Activated B cell treated with CpG ODN at 0.5 μM for 24 hours (primary cell): ENCODE measurements around the gene CIAO2B. TPM values are rescaled to one million over a fixed set of nuclear protein-coding genes. Genes with fewer than 3 reads are reported as not detected.

Source experiments
- ATAC-seq: fragments of 200-7000 bp; cut with Tn5 transposase; one replicate; pipeline ENCODE4 v1.10.0; 2021; ENCODE audit warnings: low read depth, mild to moderate bottlenecking, moderate library complexity
- CTCF ChIA-PET: fragments of 350-600 bp; sonication (Branson Sonifier 250); formaldehyde crosslinking; loops from one replicate; lab custom pipeline; 2021; ENCODE audit warnings: antibody characterized with exemption; lab: Charles Lee
- POLR2A ChIA-PET: fragments of 350-600 bp; sonication (Branson Sonifier 250); formaldehyde crosslinking; loops from one replicate; lab custom pipeline; 2021; ENCODE audit warnings: antibody characterized with exemption; lab: Charles Lee
- DNase-seq: peaks from one replicate; pipeline ENCODE4 v3.0.0; 2022
- H3K27ac Mint-ChIP-seq: one replicate; pipeline ENCODE4 v1.8.0; 2020; ENCODE audit warnings: mixed read lengths
- H3K27me3 Mint-ChIP-seq: one replicate; pipeline ENCODE4 v1.8.0; 2021; ENCODE audit warnings: mixed read lengths
- H3K36me3 Mint-ChIP-seq: one replicate; pipeline ENCODE4 v1.8.0; 2021; ENCODE audit warnings: low read depth, mixed read lengths
- H3K4me1 Mint-ChIP-seq: one replicate; pipeline ENCODE4 v1.8.0; 2021; ENCODE audit warnings: mixed read lengths
- H3K4me3 Mint-ChIP-seq: one replicate; pipeline ENCODE4 v1.8.0; 2020; ENCODE audit warnings: mild to moderate bottlenecking, mixed read lengths
- H3K9me3 Mint-ChIP-seq: one replicate; pipeline ENCODE4 v1.8.0; 2020; ENCODE audit warnings: mixed read lengths
- CTCF ChIP-seq: fragments of 200-600 bp; IDR thresholded peaks from one replicate; pipeline ENCODE4 v1.8.0; 2022; ENCODE audit warnings: antibody characterized with exemption, mild to moderate bottlenecking
- intact Hi-C: fragments of 100-400 bp; cut with micrococcal nuclease; formaldehyde crosslinking; loops from one replicate; pipeline ENCODE4 v1.15.1; 2024
- total RNA-seq: library from RNA; stranded (reverse); gene quantifications from 2 replicates; pipeline ENCODE4 v1.2.3, GENCODE V29; 2022

Gene CIAO2B
- total RNA-seq, 1 donor from 2014 or later: 66.2 TPM

GRCh38 chr16:66895999-66896398 is 38.2 kb downstream of the CIAO2B start:
- Mint-ChIP-seq H3K36me3 (no peaks in the 10 kb centered on the region), H3K4me1 (peaks cover 2% of the 10 kb centered on the region), H3K27me3 (no peaks in the 10 kb centered on the region), H3K27ac (no peak overlapping the region), H3K4me3 (no peak overlapping the region), H3K9me3 (no peaks in the 10 kb centered on the region)
- ChIA-PET CTCF (no interaction called here), POLR2A (no interaction called here)
- intact Hi-C loops: loop anchor here (2.0 kb wide), 1 partner anchor 59 kb away; no protein-coding TSS in a partner anchor
- ATAC-seq: no peak
- TF ChIP-seq CTCF: no peak
- DNase-seq: no peak

- TF ChIP-seq CTCF: no peak
- no peak for ATAC-seq
- CTCF ChIA-PET: interaction anchor here (0.7 to 1.0 kb wide), 2 partner anchors 57 to 290 kb away, joined by 3 read pairs; no protein-coding TSS in a partner anchor
- no peak for DNase-seq
- POLR2A ChIA-PET: no interaction called here
- intact Hi-C loops: loop anchor here (2.0 kb wide), 1 partner anchor 59 kb away; no protein-coding TSS in a partner anchor
- Mint-ChIP-seq H3K4me1 (peaks cover 2% of the 10 kb centered on the region), H3K27me3 (no peaks in the 10 kb centered on the region), H3K9me3 (no peaks in the 10 kb centered on the region), H3K4me3 (no peak overlapping the region), H3K27ac (no peak overlapping the region), H3K36me3 (no peaks in the 10 kb centered on the region)
These were observed 38.6 kb downstream of the CIAO2B start for GRCh38 chr16:66895689-66895979.

- DNase-seq (peak; percentile 21), ATAC-seq (peak; percentile 75)
- Mint-ChIP-seq H3K4me1 (peaks cover 2% of the 10 kb centered on the region), H3K27ac (no peak overlapping the region), H3K36me3 (no peaks in the 10 kb centered on the region), H3K4me3 (no peak overlapping the region), H3K27me3 (no peaks in the 10 kb centered on the region), H3K9me3 (no peaks in the 10 kb centered on the region)
- TF ChIP-seq CTCF: no peak
- ChIA-PET CTCF (interaction anchor here (0.7 to 1.0 kb wide), 2 partner anchors 58 to 290 kb away, joined by 3 read pairs; no protein-coding TSS in a partner anchor), POLR2A (no interaction called here)
- intact Hi-C loops: loop anchor here (2.0 kb wide), 1 partner anchor 60 kb away; no protein-coding TSS in a partner anchor
These were observed 39.1 kb downstream of the CIAO2B start for GRCh38 chr16:66894948-66895688.

- peaks cover 2% of the 10 kb centered on the region for H3K4me1 Mint-ChIP-seq
- ChIA-PET POLR2A (no interaction called here), CTCF (no interaction called here)
- peaks cover 2% of the 10 kb centered on the region for H3K36me3 Mint-ChIP-seq
- no peak for TF ChIP-seq CTCF
- H3K27ac Mint-ChIP-seq: no peak overlapping the region
- no peak overlapping the region for H3K4me3 Mint-ChIP-seq
- ATAC-seq: no peak
- no peaks in the 10 kb centered on the region for H3K9me3 Mint-ChIP-seq
- no peaks in the 10 kb centered on the region for H3K27me3 Mint-ChIP-seq
- DNase-seq: no peak
- intact Hi-C loops: loop anchor here (2.0 kb wide), 1 partner anchor 61 kb away; no protein-coding TSS in a partner anchor
These were observed 40.1 kb downstream of the CIAO2B start for GRCh38 chr16:66894055-66894454.

GRCh38 chr16:66891797-66892196 is 42.4 kb downstream of the CIAO2B start:
- Mint-ChIP-seq H3K36me3 (peaks cover 12% of the 10 kb centered on the region), H3K4me3 (no peak overlapping the region), H3K27ac (no peak overlapping the region), H3K9me3 (no peaks in the 10 kb centered on the region), H3K27me3 (no peaks in the 10 kb centered on the region), H3K4me1 (peaks cover 2% of the 10 kb centered on the region)
- POLR2A ChIA-PET: no interaction called here
- ATAC-seq (no peak), DNase-seq (no peak)
- CTCF ChIA-PET: interaction anchor here (1.4 kb wide), 1 partner anchor 19 kb away, joined by 5 read pairs; no protein-coding TSS in a partner anchor
- no peak for TF ChIP-seq CTCF
- intact Hi-C loops: no loop called here
